MM.1S (cell line): Measurements from ENCODE around the gene SDHA.

Experiments used
- DNase-seq: peaks from one replicate; pipeline ENCODE4 v3.0.0-alpha.2; 2015
- H2AFZ ChIP-seq: fragments of 300-600 bp; sonication (generic); 2 replicates; pipeline ENCODE4 v1.6.0; 2016; ENCODE audit warnings: antibody characterized with exemption, low read length
- H3F3A ChIP-seq: fragments of 300-600 bp; sonication (generic); 2 replicates; pipeline ENCODE4 v1.6.1; 2016; ENCODE audit warnings: mild to moderate bottlenecking, antibody characterized with exemption, low read length, moderate library complexity, mixed read lengths; ENCODE audit not compliant: insufficient read depth
- H3K27ac ChIP-seq: fragments of 300-600 bp; sonication (generic); 2 replicates; pipeline ENCODE4 v1.5.1; 2016; ENCODE audit warnings: mild to moderate bottlenecking, low read length
- H3K27me3 ChIP-seq: fragments of 300-600 bp; sonication (generic); replicated peaks from 2 replicates; pipeline ENCODE4 v1.6.0; 2016; ENCODE audit warnings: low read length; ENCODE audit not compliant: insufficient read depth
- H3K36me3 ChIP-seq: fragments of 300-600 bp; sonication (generic); replicated peaks from 2 replicates; pipeline ENCODE4 v1.6.1; 2016; ENCODE audit warnings: mild to moderate bottlenecking, low read length, mixed read lengths; ENCODE audit not compliant: insufficient read depth
- H3K4me1 ChIP-seq: fragments of 300-600 bp; sonication (generic); 2 replicates; pipeline ENCODE4 v1.6.1; 2016; ENCODE audit warnings: low read length, mixed read lengths
- H3K4me2 ChIP-seq: fragments of 300-600 bp; sonication (generic); 2 replicates; pipeline ENCODE4 v1.6.0; 2016; ENCODE audit warnings: low read depth, low read length
- H3K4me3 ChIP-seq: fragments of 300-600 bp; sonication (generic); 2 replicates; pipeline ENCODE4 v1.5.1; 2016; ENCODE audit warnings: low read length, mixed read lengths
- H3K79me2 ChIP-seq: fragments of 300-600 bp; sonication (generic); 2 replicates; pipeline ENCODE4 v1.6.1; 2016; ENCODE audit warnings: mixed run types, low read length, mixed read lengths
- H3K9ac ChIP-seq: fragments of 300-600 bp; sonication (generic); 2 replicates; pipeline ENCODE4 v1.6.1; 2016; ENCODE audit warnings: low read length, mixed read lengths
- H3K9me2 ChIP-seq: fragments of 300-600 bp; sonication (generic); replicated peaks from 2 replicates; pipeline ENCODE4 v1.6.1; 2016; ENCODE audit warnings: mild to moderate bottlenecking, low read length, mixed read lengths; ENCODE audit not compliant: insufficient read depth
- H3K9me3 ChIP-seq: fragments of 300-600 bp; sonication (generic); replicated peaks from 2 replicates; pipeline ENCODE4 v1.6.1; 2016; ENCODE audit warnings: mild to moderate bottlenecking, low read length, mixed read lengths; ENCODE audit not compliant: insufficient read depth
- H4K20me1 ChIP-seq: fragments of 300-600 bp; sonication (generic); 2 replicates; pipeline ENCODE4 v1.6.1; 2016; ENCODE audit warnings: mild to moderate bottlenecking, low read length, moderate library complexity, mixed read lengths; ENCODE audit not compliant: insufficient read depth
- CTCF ChIP-seq: fragments of 300-600 bp; sonication (generic); IDR thresholded peaks from 2 replicates; pipeline ENCODE4 v1.5.1; 2016; ENCODE audit warnings: antibody characterized with exemption, low read length, mixed read lengths
- EZH2 ChIP-seq: fragments of 300-600 bp; sonication (generic); optimal IDR thresholded peaks from 2 replicates; pipeline ENCODE3; 2017; ENCODE audit warnings: low read depth, mild to moderate bottlenecking, antibody characterized with exemption, low read length, mixed read lengths
- EZH2phosphoT487 ChIP-seq: fragments of 300-600 bp; sonication (generic); IDR thresholded peaks from 2 replicates; pipeline ENCODE4 v1.6.1; 2018; ENCODE audit warnings: antibody characterized with exemption, low read length

Gene SDHA

GRCh38 chr5:206927-207536, 11.1 kb upstream of the SDHA start:
- Histone ChIP-seq H2AFZ (no peak overlapping the region), H3K9ac (no peak overlapping the region), H3K79me2 (peaks cover 45% of the 10 kb centered on the region), H3K27ac (no peak overlapping the region), H3K4me2 (no peak overlapping the region), H3F3A (no peaks in the 10 kb centered on the region), H3K4me3 (no peak overlapping the region), H3K4me1 (no peaks in the 10 kb centered on the region), H4K20me1 (no peaks in the 10 kb centered on the region; the same call in 1 of the 2 replicates), H3K9me3 (no peaks in the 10 kb centered on the region), H3K36me3 (0 out of 2 replicates have a peak, but pooled peaks cover 3% of the 10 kb centered on the region), H3K9me2 (no peaks in the 10 kb centered on the region), H3K27me3 (no peaks in the 10 kb centered on the region)
- DNase-seq = no peak
- TF ChIP-seq CTCF = no peak
- no peak for TF ChIP-seq EZH2
- no peak for TF ChIP-seq EZH2phosphoT487

GRCh38 chr5:207599-207998, 10.5 kb upstream of the SDHA start:
- Histone ChIP-seq H3F3A (no peaks in the 10 kb centered on the region), H3K79me2 (peaks cover 44% of the 10 kb centered on the region), H3K4me2 (no peak overlapping the region), H3K9me2 (no peaks in the 10 kb centered on the region), H3K9me3 (no peaks in the 10 kb centered on the region), H4K20me1 (no peaks in the 10 kb centered on the region; the same call in 1 of the 2 replicates), H2AFZ (no peak overlapping the region), H3K27me3 (no peaks in the 10 kb centered on the region), H3K9ac (no peak overlapping the region), H3K4me3 (no peak overlapping the region), H3K36me3 (0 out of 2 replicates have a peak, but pooled peaks cover 3% of the 10 kb centered on the region), H3K27ac (no peak overlapping the region), H3K4me1 (no peaks in the 10 kb centered on the region)
- no peak for DNase-seq
- TF ChIP-seq EZH2phosphoT487 (no peak), CTCF (no peak), EZH2 (no peak)

- Histone ChIP-seq H3K4me1 (no peaks in the 10 kb centered on the region), H3K9ac (no peak overlapping the region), H3K27me3 (no peaks in the 10 kb centered on the region), H3K9me2 (no peaks in the 10 kb centered on the region), H3F3A (no peaks in the 10 kb centered on the region), H3K27ac (no peak overlapping the region), H3K9me3 (no peaks in the 10 kb centered on the region), H3K4me2 (no peak overlapping the region), H3K4me3 (no peak overlapping the region), H4K20me1 (no peaks in the 10 kb centered on the region; the same call in 1 of the 2 replicates), H3K36me3 (0 out of 2 replicates have a peak, but pooled peaks cover 3% of the 10 kb centered on the region), H2AFZ (no peak overlapping the region), H3K79me2 (peaks cover 48% of the 10 kb centered on the region)
- TF ChIP-seq CTCF (no peak), EZH2phosphoT487 (no peak), EZH2 (no peak)
- no peak for DNase-seq
These were observed 9.5 kb upstream of the SDHA start for GRCh38 chr5:208449-209114.
